HG03196 (cell line): ENCODE data around the gene MRM3.
"Not testable (repeated sequence)": the region's sequence is repeated elsewhere in the genome, so short reads cannot be mapped to it uniquely, and the experiment has no call there.

Source experiments
- ATAC-seq: cut with Tn5 transposase; IDR thresholded peaks from one replicate; pipeline ENCODE4 v1.9.1; 2021; ENCODE audit not compliant: unreplicated experiment

The MRM3 gene

DNA sequence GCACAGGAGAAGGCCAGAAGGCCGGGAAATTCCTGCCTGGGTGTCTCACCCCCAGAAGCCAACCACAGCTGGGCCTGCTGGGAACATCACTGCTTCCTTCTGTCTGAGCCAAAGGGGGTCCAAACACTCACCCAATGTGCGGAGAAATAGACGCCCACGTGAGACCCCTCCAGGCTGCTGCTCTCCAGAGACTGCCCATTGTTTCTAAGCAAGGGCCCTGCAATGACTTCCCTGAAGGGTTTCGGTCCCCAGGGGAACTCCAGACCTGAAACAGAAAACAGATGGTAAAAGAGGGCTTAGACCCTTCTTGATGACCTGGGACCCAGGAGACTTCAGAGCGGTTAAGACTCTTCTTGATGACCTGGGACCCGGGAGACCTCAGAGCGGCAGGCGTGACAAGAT is 41.3 kb downstream of the MRM3 start:
- no peak for ATAC-seq

- ATAC-seq = no peak
Measured at GRCh38 chr17:824378-824777, 42.2 kb downstream of the MRM3 start.

- ATAC-seq = no peak
Measured at GRCh38 chr17:825216-825615, 43.1 kb downstream of the MRM3 start.

DNA sequence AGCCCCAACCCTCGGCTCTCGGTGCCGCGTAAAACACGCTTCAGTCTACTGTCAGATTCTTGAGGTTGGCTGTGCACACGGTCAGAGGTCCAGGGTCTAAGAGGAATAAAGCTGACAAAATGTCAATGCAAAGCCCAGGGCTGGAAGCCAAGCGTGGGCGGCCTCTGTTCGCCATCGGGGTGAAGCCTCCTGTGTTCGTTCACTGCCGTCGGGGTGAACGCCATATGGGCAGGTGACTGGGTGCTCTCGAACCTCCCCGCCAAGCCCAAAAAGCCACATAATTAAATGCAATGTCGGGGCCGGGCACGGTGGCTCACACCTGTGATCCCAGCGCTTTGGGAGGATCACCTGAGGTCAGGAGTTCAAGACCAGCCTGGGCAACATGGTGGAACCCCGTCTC is 44.6 kb downstream of the MRM3 start:
- no peak for ATAC-seq

GRCh38 chr17:828761-829160 is 46.6 kb downstream of the MRM3 start:
- no peak for ATAC-seq

DNA sequence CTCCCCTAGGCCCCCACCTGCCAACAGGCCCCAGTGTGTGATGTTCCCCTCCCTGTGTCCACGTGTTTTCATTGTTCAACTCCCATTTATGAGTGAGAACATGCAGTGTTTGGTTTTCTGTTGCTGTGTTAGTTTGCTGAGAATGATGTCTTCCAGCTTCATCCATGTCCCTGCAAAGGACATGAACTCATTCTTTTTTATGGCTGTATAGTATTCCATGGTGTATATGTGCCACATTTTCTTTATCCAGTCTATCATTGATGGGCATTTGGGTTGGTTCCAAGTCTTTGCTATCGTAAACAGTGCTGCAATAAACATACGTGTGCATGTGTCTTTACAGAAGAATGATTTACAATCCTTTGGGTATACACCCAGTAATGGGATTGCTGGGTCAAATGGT is 47.5 kb downstream of the MRM3 start:
- ATAC-seq = not testable (repeated sequence)

- no peak for ATAC-seq
Measured at GRCh38 chr17:830381-830780, 48.2 kb downstream of the MRM3 start.

- no peak for ATAC-seq
Measured at GRCh38 chr17:830950-831349, 48.8 kb downstream of the MRM3 start.

DNA sequence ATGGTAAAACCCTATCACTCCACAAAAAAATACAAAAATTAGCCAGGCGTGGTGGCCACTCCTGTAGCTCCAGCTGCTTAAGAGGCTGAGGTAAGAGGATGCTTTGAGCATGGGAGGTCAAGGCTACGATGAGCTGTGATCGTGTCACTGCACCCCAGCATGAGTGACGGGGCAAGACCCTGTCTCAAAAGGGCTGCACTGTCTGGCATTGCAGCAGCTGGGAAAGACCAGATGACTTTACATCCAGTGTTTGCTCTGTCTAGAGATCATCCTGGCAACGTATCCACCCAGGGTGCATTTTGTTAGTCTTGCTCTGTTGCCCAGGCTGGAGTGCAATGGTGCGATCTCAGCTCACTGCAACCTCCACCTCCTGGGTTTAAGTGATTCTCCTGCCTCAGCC is 52.0 kb downstream of the MRM3 start:
- ATAC-seq = no peak

DNA sequence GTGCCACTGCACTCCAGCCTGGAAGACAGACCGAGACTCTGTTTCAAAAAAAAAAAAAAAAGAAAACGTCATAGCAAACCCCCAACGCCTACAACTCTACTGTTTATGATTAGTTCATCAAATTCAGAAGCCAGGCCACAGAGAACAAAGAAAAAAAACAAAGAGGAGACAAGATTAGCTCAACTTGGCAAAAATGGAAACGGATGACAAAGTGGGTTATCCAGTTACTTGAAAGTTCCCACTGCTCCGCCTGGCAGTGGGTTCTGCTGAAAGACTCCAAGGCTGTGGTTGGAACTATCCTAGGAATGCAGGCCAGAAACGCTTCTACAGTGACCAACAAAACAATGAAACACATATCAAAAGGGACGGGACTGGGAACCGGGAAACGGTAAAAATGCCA is 53.1 kb downstream of the MRM3 start:
- ATAC-seq = no peak

DNA sequence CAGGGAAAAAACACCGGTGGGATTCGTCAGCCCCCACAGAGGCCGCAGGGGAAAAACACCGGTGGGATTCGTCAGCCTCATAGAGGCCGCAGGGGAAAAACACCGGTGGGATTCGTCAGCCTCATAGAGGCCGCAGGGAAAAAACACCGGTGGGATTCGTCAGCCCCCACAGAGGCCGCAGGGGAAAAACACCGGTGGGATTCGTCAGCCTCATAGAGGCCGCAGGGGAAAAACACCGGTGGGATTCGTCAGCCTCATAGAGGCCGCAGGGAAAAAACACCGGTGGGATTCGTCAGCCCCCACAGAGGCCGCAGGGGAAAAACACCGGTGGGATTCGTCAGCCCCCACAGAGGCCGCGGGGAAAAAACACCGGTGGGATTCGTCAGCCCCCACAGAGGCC is 53.6 kb downstream of the MRM3 start:
- not testable (repeated sequence) for ATAC-seq

DNA sequence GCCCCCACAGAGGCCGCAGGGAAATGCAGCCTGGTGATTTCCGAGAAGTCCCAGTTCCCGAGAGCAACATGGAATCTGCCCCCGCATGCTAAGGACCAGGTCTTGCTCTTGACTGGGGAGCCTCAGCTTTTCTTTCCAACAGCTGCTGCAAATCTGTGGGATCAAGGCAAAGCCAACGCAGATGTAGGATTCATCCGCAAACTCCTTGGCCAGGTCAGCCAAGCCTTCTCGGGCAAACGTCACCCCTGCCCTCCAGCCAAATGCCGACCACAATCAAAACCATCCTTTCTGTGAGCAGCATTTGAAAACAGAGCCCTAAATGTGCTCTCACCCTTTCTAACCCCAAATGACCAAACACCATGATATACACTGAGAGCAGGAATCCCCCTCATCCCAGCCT is 54.0 kb downstream of the MRM3 start:
- no peak for ATAC-seq

DNA sequence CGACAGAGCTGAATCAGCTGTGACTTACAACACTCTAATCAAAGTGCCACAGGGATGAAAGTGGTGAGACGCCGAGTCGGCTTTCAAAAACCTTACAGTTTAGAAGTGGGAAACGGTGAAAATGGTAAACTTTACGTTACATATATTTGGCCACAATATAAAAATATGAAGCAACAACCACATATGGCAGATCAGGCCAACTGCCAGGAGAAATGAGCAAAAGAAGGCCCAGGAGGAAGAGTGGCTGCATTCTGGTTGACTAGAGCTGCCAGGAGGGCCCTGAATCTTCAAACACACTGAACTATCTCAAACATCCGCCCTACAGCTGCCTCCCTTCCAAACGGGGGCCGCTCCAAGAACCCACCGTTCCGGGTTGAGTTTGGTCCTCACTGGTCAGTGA is 56.3 kb downstream of the MRM3 start:
- no peak for ATAC-seq

GRCh38 chr17:841313-841712 is 59.2 kb downstream of the MRM3 start:
- no peak for ATAC-seq
